Subcutaneous preadipocyte (primary cell): ENCODE measurements around the gene SPDYE6. TPM values are rescaled to one million over a fixed set of nuclear protein-coding genes. Genes with fewer than 3 reads are reported as not detected.

Experiments
- small RNA-seq: library from RNA; depleted of rRNA; stranded (forward); fragments of <200 nt; gene quantifications from one replicate; pipeline ENCODE3, GENCODE V24; 2012
- total RNA-seq: library from RNA; depleted of rRNA; stranded (reverse); fragments of >200 nt; gene quantifications from 2 replicates; pipeline ENCODE4 v1.2.3, GENCODE V29; 2012

SPDYE6 gene, protein sequence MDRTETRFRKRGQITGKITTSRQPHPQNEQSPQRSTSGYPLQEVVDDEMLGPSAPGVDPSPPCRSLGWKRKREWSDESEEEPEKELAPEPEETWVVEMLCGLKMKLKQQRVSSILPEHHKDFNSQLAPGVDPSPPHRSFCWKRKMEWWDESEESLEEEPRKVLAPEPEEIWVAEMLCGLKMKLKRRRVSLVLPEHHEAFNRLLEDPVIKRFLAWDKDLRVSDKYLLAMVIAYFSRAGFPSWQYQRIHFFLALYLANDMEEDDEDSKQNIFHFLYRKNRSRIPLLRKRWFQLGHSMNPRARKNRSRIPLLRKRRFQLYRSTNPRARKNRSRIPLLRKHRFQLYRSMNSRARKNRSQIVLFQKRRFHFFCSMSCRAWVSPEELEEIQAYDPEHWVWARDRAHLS
- total RNA-seq, result not detected in 2 replicates

DNA sequence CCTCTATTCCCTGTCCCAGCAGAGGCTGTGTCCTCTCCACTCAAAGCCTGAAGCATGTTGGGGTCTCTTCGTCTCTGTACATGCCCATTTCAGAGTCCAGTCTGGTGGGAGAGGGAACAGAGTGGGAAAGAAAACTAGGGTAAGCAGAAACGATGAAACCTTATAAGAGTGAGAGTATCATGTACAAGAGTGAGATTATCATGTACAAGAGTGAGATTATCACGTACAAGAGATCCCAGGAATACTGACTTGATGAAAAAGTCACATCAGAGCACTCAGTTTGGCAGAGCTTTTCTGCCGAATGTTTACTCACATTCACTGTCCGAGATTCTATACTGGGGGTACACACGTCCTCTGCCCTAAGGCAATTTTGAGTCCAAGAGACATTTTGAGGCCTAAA lies at the start of gene SPDYE6:
SPDYE6 (minus strand) TSS at position 101 of the 400 bp plus-strand sequence. CDS start 421 bp downstream, outside the sequence.

DNA sequence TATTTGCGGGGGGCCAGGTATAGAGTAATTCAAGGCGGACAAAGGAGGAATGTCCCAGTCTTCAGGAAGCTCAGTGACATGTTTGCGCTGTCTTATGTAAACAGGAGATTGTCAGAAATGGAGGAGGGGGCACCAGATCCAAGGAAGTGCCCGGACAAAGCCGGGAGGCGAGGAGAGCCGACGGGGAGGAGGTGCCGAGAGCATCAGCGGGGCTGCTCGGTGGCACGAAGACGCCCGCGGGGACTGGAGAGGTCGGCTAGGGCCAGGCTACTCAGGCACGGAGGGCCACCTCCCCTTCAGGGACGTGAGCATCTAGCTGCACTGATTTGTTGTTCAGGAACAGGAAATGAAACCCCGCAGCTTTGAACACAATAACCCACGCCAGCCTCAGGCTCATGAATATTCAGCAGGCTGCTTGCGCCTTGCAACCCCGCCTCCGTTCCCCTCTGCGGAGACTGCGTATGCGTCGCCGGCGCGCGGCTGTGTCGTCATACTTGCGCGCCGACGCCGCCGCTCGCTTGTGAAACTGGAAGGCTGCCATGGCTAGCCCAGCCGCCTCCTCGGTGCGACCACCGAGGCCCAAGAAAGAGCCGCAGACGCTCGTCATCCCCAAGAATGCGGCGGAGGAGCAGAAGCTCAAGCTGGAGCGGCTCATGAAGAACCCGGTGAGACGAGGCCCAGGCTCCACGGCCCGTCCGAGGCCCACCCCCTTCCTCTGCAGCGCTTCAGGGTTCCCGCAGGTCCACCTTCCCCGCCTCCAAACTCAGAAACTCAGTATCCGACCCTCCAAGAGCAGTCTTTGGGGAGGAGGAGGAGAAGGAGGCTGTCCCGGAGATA lies 39.8 kb upstream of the SPDYE6 start, which contains the start of gene PRKRIP1:
PRKRIP1 (plus strand) TSS at position 491 of the 837 bp plus-strand sequence; CDS start at position 540, 49 bp downstream.

Small RNA genes lying within 50 kb of the gene (small RNA-seq; reads per million reads assigned to genes)
- gene AC091390.4 (not detected), gene MIR548O (not detected), gene RF00019 (not detected)

Other genes starting within 250 kb of the SPDYE6 start
- 2.0 and 2.9 TPM in 2 replicates for gene SH2B2, start 69.6 kb downstream of the SPDYE6 start, total RNA-seq
- gene PRKRIP1, start 39.9 kb upstream of the SPDYE6 start, total RNA-seq, result 10.3 and 10.9 TPM in 2 replicates
- 23.9 and 30.1 TPM in 2 replicates for gene ORAI2, start 77.1 kb upstream of the SPDYE6 start, total RNA-seq
- 10.7 and 11.1 TPM in 2 replicates for gene ALKBH4, start 108.4 kb upstream of the SPDYE6 start, total RNA-seq
- 23.5 and 33.2 TPM in 2 replicates for gene LRWD1, start 108.5 kb upstream of the SPDYE6 start, total RNA-seq
- gene POLR2J, start 122.5 kb upstream of the SPDYE6 start, total RNA-seq, result 37.8 and 46.7 TPM in 2 replicates
- 0.20 and 0.73 TPM in 2 replicates for gene RASA4B, start 161.3 kb upstream of the SPDYE6 start, total RNA-seq
- 2.9 and 3.7 TPM in 2 replicates for gene UPK3BL2, start 187.3 kb upstream of the SPDYE6 start, total RNA-seq
- not detected in 2 replicates for gene SPDYE2, start 194.8 kb upstream of the SPDYE6 start, total RNA-seq
- gene POLR2J3, start 216.1 kb upstream of the SPDYE6 start, total RNA-seq, result 30.9 and 38.7 TPM in 2 replicates